H1 (cell line): ENCODE results near the gene FANCL. TPM values are rescaled to one million over a fixed set of nuclear protein-coding genes. Genes with fewer than 3 reads are reported as not detected.

Experiments
- CTCF ChIA-PET: fragments of 300-600 bp; sonication (Branson Sonifier 250); formaldehyde crosslinking; loops from one replicate; lab custom pipeline; 2021; ENCODE audit not compliant: partially characterized antibody; lab: Charles Lee
- POLR2A ChIA-PET: fragments of 300-600 bp; sonication (Branson Sonifier 250); formaldehyde crosslinking; loops from one replicate; lab custom pipeline; 2021; ENCODE audit warnings: inconsistent platforms; ENCODE audit not compliant: partially characterized antibody; lab: Charles Lee
- DNase-seq, 2 experiments: peaks; one replicate each; pipeline versions ENCODE4 v3.0.0 to v3.0.0-alpha.2; 2010 to 2022; ENCODE audit warnings: low spot score in 2 of 2, low read depth in 1 of 2, mixed read lengths in 1 of 2
- FAIRE-seq: peaks from 2 replicates; lab custom pipeline; 2011; peaks lifted over from hg19 to GRCh38; lab: Jason Lieb, UNC
- H2AFZ ChIP-seq: 2 replicates; pipeline ENCODE4 v1.8.1; 2012; ENCODE audit warnings: low read length, inconsistent platforms
- H2AK5ac ChIP-seq: 2 replicates; pipeline ENCODE4 v1.6.1; 2013; ENCODE audit warnings: low read depth, low read length
- H2BK120ac ChIP-seq: replicated peaks from 2 replicates; pipeline ENCODE3; 2013; ENCODE audit warnings: low read depth, low read length, inconsistent platforms
- H2BK12ac ChIP-seq: 2 replicates; pipeline ENCODE4 v1.6.1; 2013; ENCODE audit warnings: low read depth, low read length
- H2BK15ac ChIP-seq: 2 replicates; pipeline ENCODE4 v1.6.1; 2013; ENCODE audit warnings: low read length
- H2BK20ac ChIP-seq: 2 replicates; pipeline ENCODE4 v1.6.1; 2013; ENCODE audit warnings: low read length
- H2BK5ac ChIP-seq: 2 replicates; pipeline ENCODE4 v1.6.1; 2013; ENCODE audit warnings: low read depth, low read length
- H3K14ac ChIP-seq: 2 replicates; pipeline ENCODE4 v1.6.1; 2013; ENCODE audit warnings: inconsistent platforms; ENCODE audit not compliant: insufficient read length
- H3K18ac ChIP-seq: 2 replicates; pipeline ENCODE4 v1.6.1; 2013; ENCODE audit warnings: low read length; ENCODE audit errors: extremely low read depth
- H3K23ac ChIP-seq: 2 replicates; pipeline ENCODE4 v1.6.1; 2013; ENCODE audit warnings: inconsistent platforms; ENCODE audit not compliant: insufficient read length
- H3K23me2 ChIP-seq: 2 replicates; pipeline ENCODE4 v1.6.1; 2013; ENCODE audit warnings: low read depth, low read length
- H3K27ac ChIP-seq: 2 replicates; pipeline ENCODE4 v1.6.1; 2011; ENCODE audit warnings: low read depth, low read length, inconsistent platforms
- H3K27me3 ChIP-seq, 4 experiments: replicated peaks in 1 of 4; 1 replicate in 1 of 4; 2 replicates in 3 of 4; pipeline versions ENCODE4 v1.6.1 to v1.8.1; 2011 to 2013; ENCODE audit warnings: low read length in 3 of 4, mild to moderate bottlenecking in 3 of 4, inconsistent platforms in 2 of 4, mixed read lengths in 2 of 4, moderate library complexity in 1 of 4; ENCODE audit not compliant: control insufficient read depth in 3 of 4, insufficient read depth in 3 of 4; ENCODE audit errors: extremely low read depth in 1 of 4
- H3K36me3 ChIP-seq, 4 experiments: 2 replicates each; pipeline versions ENCODE4 v1.6.1 to v1.8.1; 2011 to 2013; ENCODE audit warnings: mild to moderate bottlenecking in 4 of 4, low read length in 3 of 4, moderate library complexity in 2 of 4, control low read depth in 1 of 4, inconsistent platforms in 1 of 4; ENCODE audit not compliant: insufficient read depth in 4 of 4, control insufficient read depth in 2 of 4
- H3K4ac ChIP-seq: replicated peaks from 2 replicates; pipeline ENCODE3; 2013; ENCODE audit warnings: low read length, low read depth, mixed read lengths, inconsistent platforms; ENCODE audit not compliant: insufficient read length
- H3K4me1 ChIP-seq, 4 experiments: replicated peaks in 1 of 4; 1 replicate in 1 of 4; 2 replicates in 3 of 4; pipeline versions ENCODE4 v1.6.1 to v1.8.1; 2011 to 2013; ENCODE audit warnings: low read length in 3 of 4, inconsistent platforms in 2 of 4, mixed read lengths in 1 of 4; ENCODE audit not compliant: insufficient read depth in 4 of 4, control insufficient read depth in 3 of 4
- H3K4me2 ChIP-seq, 2 experiments: 2 replicates each; pipeline versions ENCODE4 v1.6.1 to v1.8.1; 2011 to 2013; ENCODE audit warnings: low read depth in 2 of 2, low read length in 2 of 2, control low read depth in 1 of 2, inconsistent platforms in 1 of 2, mild to moderate bottlenecking in 1 of 2; ENCODE audit not compliant: insufficient read depth in 1 of 2
- H3K4me3 ChIP-seq, 4 experiments: fragments of 200-600, 300-600 bp in 1 of 4; sonication (generic), shearing (Covaris generic), sonication (Bioruptor Twin) in 1 of 4; 2 replicates each; pipeline versions ENCODE4 v1.5.1 to v1.8.1; 2011 to 2016; ENCODE audit warnings: low read length in 4 of 4, low read depth in 3 of 4, control low read depth in 2 of 4, inconsistent platforms in 2 of 4, mild to moderate bottlenecking in 2 of 4, mixed read lengths in 1 of 4, moderate library complexity in 1 of 4; ENCODE audit not compliant: insufficient read depth in 2 of 4; ENCODE audit errors: extremely low read depth in 1 of 4
- H3K56ac ChIP-seq: replicated peaks from 2 replicates; pipeline ENCODE3; 2013; ENCODE audit warnings: low read depth, mild to moderate bottlenecking, mixed read lengths, low read length, inconsistent platforms; ENCODE audit not compliant: insufficient read length
- H3K79me1 ChIP-seq: 2 replicates; pipeline ENCODE4 v1.6.1; 2013; ENCODE audit warnings: low read depth, low read length, control low read depth
- H3K79me2 ChIP-seq, 2 experiments: 2 replicates each; pipeline versions ENCODE4 v1.6.1 to v1.8.1; 2012 to 2013; ENCODE audit warnings: low read length in 2 of 2, mild to moderate bottlenecking in 2 of 2, inconsistent platforms in 1 of 2; ENCODE audit not compliant: insufficient read depth in 2 of 2, control insufficient read depth in 1 of 2
- H3K9ac ChIP-seq, 4 experiments: replicated peaks in 1 of 4; 1 replicate in 1 of 4; 2 replicates in 3 of 4; pipeline versions ENCODE4 v1.6.1 to v1.8.1; 2011 to 2013; ENCODE audit warnings: low read depth in 3 of 4, low read length in 3 of 4, control low read depth in 2 of 4, mild to moderate bottlenecking in 2 of 4, moderate library complexity in 2 of 4, inconsistent platforms in 1 of 4; ENCODE audit errors: extremely low read depth in 1 of 4
- H3K9me3 ChIP-seq, 2 experiments: 2 replicates each; pipeline versions ENCODE4 v1.6.1 to v1.8.1; 2012 to 2013; ENCODE audit warnings: mild to moderate bottlenecking in 2 of 2, moderate library complexity in 2 of 2, control low read depth in 1 of 2, inconsistent platforms in 1 of 2, low read depth in 1 of 2, low read length in 1 of 2, mixed read lengths in 1 of 2; ENCODE audit not compliant: insufficient read depth in 2 of 2
- H4K20me1 ChIP-seq, 2 experiments: replicated peaks in 1 of 2; 2 replicates each; pipeline versions ENCODE3 to v1.8.1; 2011 to 2013; ENCODE audit warnings: inconsistent platforms in 2 of 2, low read length in 2 of 2, mild to moderate bottlenecking in 1 of 2; ENCODE audit not compliant: insufficient read depth in 2 of 2, control insufficient read depth in 1 of 2
- H4K5ac ChIP-seq: 2 replicates; pipeline ENCODE4 v1.6.1; 2013; ENCODE audit warnings: low read length, low read depth, mixed read lengths, inconsistent platforms; ENCODE audit not compliant: insufficient read length
- H4K8ac ChIP-seq: 2 replicates; pipeline ENCODE4 v1.8.0; 2013; ENCODE audit warnings: mild to moderate bottlenecking, moderate library complexity, low read length, inconsistent platforms; ENCODE audit not compliant: insufficient read depth; ENCODE audit errors: extremely low read depth
- H4K91ac ChIP-seq: replicated peaks from 2 replicates; pipeline ENCODE3; 2013; ENCODE audit warnings: low read length, mixed read lengths, inconsistent platforms; ENCODE audit not compliant: insufficient read length
- BCL11A ChIP-seq, 2 experiments: IDR thresholded peaks; one replicate each; pipeline ENCODE4 v1.6.1; 2011; ENCODE audit warnings: low read depth in 2 of 2, low read length in 2 of 2, mild to moderate bottlenecking in 2 of 2
- WGBS, 2 experiments: shearing (Covaris generic) in 1 of 2; methylation state at CpG; one replicate each; pipeline versions ENCODE4 v1.1.6 to v1.1.7; 2013 to 2015; ENCODE audit warnings: low lambda C conversion rate in 2 of 2, mixed read lengths in 2 of 2, inconsistent platforms in 1 of 2, low coverage in 1 of 2, missing lambda C conversion rate in 1 of 2; ENCODE audit not compliant: insufficient replicate concordance in 2 of 2, insufficient coverage in 1 of 2, insufficient read length in 1 of 2; ENCODE audit errors: extremely low coverage in 1 of 2, missing lambda C conversion rate in 1 of 2; 5-methylcytosine and 5-hydroxymethylcytosine counted together
- polyA plus RNA-seq, 7 experiments: library from polyadenylated mRNA; depleted of rRNA in 3 of 7; stranded (reverse) in 5 of 7; unstranded in 2 of 7; fragments of >200 nt in 5 of 7; fragments of 200-250 nt in 2 of 7; gene quantifications; 1 replicate in 5 of 7; 2 replicates in 1 of 7; 4 replicates in 1 of 7; pipeline versions ENCODE4 v1.2.1 to v1.2.3, GENCODE V29; 2011 to 2013; ENCODE audit warnings: missing spikeins in 2 of 7, mixed read lengths in 2 of 7
- total RNA-seq: library from RNA; stranded (reverse); fragmentation: NEBNext Ultra II Directional; extraction: Animal tissue kit (Norgen Biotek cat#: 25700); gene quantifications from 2 replicates; pipeline ENCODE4 v1.2.1, GENCODE V29; 2021

FANCL gene
- total and polyA plus RNA-seq, 2 of the 8 experiments (the other 6 are each of a cell fraction or from before 2014, with no cell fraction given): 38.7 to 55.9 TPM

DNA sequence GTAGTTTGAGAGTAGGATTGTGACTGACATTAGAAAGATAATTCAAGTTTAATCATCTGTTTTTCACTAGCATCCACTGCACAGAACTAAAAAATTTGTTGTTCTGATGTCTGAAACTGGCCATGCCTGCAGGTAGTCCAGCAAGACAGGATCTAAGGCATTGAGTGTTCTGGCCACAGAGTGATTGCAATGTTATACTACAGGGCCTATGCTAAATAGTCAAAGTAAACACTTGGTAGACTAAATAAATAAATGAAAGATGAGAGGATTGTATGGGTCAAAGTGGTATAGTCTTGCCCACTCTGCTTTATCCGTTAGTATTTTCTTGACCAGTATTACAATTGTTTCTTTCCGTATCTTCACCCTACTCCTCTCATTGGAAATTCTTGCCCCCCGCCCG is 27.6 kb upstream of the FANCL start:
- POLR2A ChIA-PET: no interaction called here
- no peak for TF ChIP-seq BCL11A (IDR thresholded peaks at IDR 0.05; ENCODE audit: low read depth in 2 of 2, low read length in 2 of 2)

More for the DNA sequence above, 27.6 kb upstream of the FANCL start:
- Histone ChIP-seq H2BK120ac (no peak overlapping the region), H2AK5ac (no peak overlapping the region), H2BK5ac (no peak overlapping the region), H3K9me3 (no peaks in the 10 kb centered on the region), H3K4me3 (no peak overlapping the region), H3K27ac (no peak overlapping the region), H4K91ac (no peak overlapping the region), H4K20me1 (no peaks in the 10 kb centered on the region), H3K23me2 (no peaks in the 10 kb centered on the region), H2BK20ac (no peak overlapping the region), H3K79me1 (no peaks in the 10 kb centered on the region), H4K8ac (no peak overlapping the region), H3K27me3 (no peaks in the 10 kb centered on the region), H3K9ac (no peak overlapping the region), H3K4ac (no peak overlapping the region), H3K23ac (no peak overlapping the region), H4K5ac (no peak overlapping the region), H2AFZ (no peak overlapping the region), H3K56ac (no peak overlapping the region), H3K14ac (no peak overlapping the region), H2BK12ac (no peak overlapping the region), H2BK15ac (no peak overlapping the region), H3K4me1 (no peaks in the 10 kb centered on the region), H3K36me3 (no peaks in the 10 kb centered on the region), H3K18ac (no peak overlapping the region), H3K79me2 (no peaks in the 10 kb centered on the region), H3K4me2 (no peak overlapping the region)
- FAIRE-seq (no peak), DNase-seq (no peak)
- 100% methylated on average over 1 to 2 of the region's 4 CpGs for WGBS, 2 experiments
- CTCF ChIA-PET: no interaction called here
